WI38 (cell line): ENCODE results near the gene CEP63.
A peak's percentile ranks its signal among the peaks of the same experiment; 100 is the strongest.

Experiments
- H3K4me3 ChIP-seq: 2 replicates; pipeline ENCODE4 v1.5.1; 2011; ENCODE audit warnings: low read depth, mild to moderate bottlenecking, control low read depth, low read length
- CTCF ChIP-seq: IDR thresholded peaks from 2 replicates; pipeline ENCODE4 v1.5.1; 2012; ENCODE audit warnings: low read depth, mild to moderate bottlenecking, control low read depth, low read length

The CEP63 gene

GRCh38 chr3:134477938-134478337 is 7.9 kb upstream of the CEP63 start:
- no peak overlapping the region for H3K4me3 ChIP-seq
- no peak for TF ChIP-seq CTCF

- no peak for TF ChIP-seq CTCF
- H3K4me3 ChIP-seq: no peak overlapping the region
These were observed 5.3 kb upstream of the CEP63 start for GRCh38 chr3:134480546-134480945.

DNA sequence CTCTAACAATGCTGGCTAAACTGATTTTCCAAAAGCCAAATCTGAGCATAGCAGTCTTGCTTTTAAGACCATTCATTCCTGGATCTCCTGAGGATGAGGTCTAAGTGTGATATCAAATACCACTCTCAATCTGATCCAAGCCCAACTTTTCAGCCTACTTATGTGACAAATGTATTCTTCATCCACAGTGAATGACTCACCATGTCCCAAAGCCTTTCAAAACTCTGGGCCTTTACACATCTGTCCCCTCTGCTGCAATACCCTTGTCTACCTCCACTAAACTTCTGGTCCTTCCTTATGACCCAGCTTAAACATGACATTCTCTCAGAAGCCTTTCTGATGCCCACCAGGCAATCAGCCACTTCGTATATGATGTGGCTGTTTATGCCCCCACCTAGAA is 4.7 kb upstream of the CEP63 start:
- no peak overlapping the region for H3K4me3 ChIP-seq
- TF ChIP-seq CTCF: no peak

GRCh38 chr3:134482622-134483021 is 3.2 kb upstream of the CEP63 start:
- TF ChIP-seq CTCF: no peak
- H3K4me3 ChIP-seq: no peak overlapping the region; the same call in 1 of the 2 replicates

GRCh38 chr3:134483195-134483900 is 2.5 kb upstream of the CEP63 start:
- H3K4me3 ChIP-seq: peak overlapping the region; percentile 34
- TF ChIP-seq CTCF: no peak

DNA sequence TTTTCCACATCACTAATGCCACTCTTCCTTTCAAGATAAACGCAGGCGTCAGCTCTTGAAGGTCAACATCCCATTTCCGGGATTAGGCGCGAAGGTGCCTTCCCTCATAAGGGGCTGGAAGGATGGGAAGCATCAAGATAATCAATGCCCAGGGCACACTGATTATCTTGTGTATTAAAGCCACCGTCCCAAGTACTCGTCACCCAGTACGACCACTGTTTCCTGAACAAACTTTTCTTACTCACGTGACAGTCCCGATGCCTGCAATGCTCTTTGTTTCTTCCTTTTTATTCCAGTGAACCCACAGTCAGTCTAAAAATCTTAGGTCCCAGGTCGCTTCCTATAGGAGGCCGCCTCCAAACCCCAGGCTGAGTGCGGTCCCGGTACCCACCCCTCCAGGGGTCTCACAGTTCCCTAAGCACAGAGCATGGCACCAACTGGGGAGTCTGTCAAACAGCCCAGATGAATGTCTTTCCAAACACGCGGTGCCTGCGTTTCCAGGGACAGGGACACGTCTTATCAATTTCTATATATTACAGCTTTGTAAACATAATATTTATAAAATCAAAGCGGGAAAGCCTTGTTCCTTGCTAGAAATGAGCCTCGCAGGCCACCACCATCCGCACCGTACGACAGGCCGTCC is 661 bp upstream of the CEP63 start:
- no peak for TF ChIP-seq CTCF
- H3K4me3 ChIP-seq: peak overlapping the region; percentile 75

DNA sequence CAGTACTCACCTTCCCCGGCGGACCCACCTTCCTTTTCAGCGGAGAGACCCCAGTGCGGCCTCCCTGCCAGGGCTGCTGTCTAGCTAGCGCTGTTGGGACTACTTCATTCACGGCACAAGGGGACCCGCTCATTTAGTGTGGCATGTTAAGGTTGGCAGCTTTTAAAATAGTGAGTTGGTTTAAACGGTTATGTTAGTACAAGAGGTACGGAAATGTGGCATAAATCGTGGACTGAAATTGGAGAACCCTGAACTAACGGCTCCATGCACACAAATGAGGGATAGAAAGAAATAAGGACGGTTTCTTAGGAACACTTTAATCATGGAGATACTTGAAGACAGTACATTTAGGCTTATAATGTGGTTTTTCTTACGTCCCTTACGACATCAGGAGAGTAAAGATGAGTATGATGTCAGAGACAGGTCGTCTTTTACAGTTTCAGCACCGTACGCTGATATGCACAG is 752 bp downstream of the CEP63 start:
- TF ChIP-seq CTCF: no peak
- peak overlapping the region; percentile 75 for H3K4me3 ChIP-seq
